Mesenchymal stem cell (in vitro differentiated cells and primary cell): Measurements from ENCODE around the gene HTR3E.

Source experiments
- DNase-seq: peaks from one replicate; pipeline ENCODE4 v3.0.0-alpha.2; 2013
- H2AFZ ChIP-seq: one replicate; pipeline ENCODE4 v1.6.1; 2013; ENCODE audit warnings: low read depth, mild to moderate bottlenecking, control low read depth, inconsistent platforms, low read length, moderate library complexity
- H2AK5ac ChIP-seq: 2 replicates; pipeline ENCODE4 v1.6.1; 2013; ENCODE audit warnings: low read length, moderate library complexity, mild to moderate bottlenecking, inconsistent platforms; ENCODE audit not compliant: severe bottlenecking
- H2BK120ac ChIP-seq: one replicate; pipeline ENCODE4 v1.6.1; 2013; ENCODE audit warnings: low read depth, mild to moderate bottlenecking, inconsistent platforms, low read length, moderate library complexity
- H2BK12ac ChIP-seq, 2 experiments: one replicate each; pipeline ENCODE4 v1.6.1; 2013; ENCODE audit warnings: inconsistent platforms in 2 of 2, low read length in 2 of 2, mild to moderate bottlenecking in 2 of 2, moderate library complexity in 2 of 2, control low read depth in 1 of 2
- H2BK15ac ChIP-seq: one replicate; pipeline ENCODE4 v1.6.1; 2013; ENCODE audit warnings: mild to moderate bottlenecking, low read depth, inconsistent platforms; ENCODE audit not compliant: poor library complexity, severe bottlenecking
- H2BK5ac ChIP-seq: 2 replicates; pipeline ENCODE4 v1.6.1; 2013; ENCODE audit warnings: low read depth, mild to moderate bottlenecking, low read length, control low read depth, inconsistent platforms; ENCODE audit not compliant: poor library complexity, severe bottlenecking
- H3K14ac ChIP-seq, 2 experiments: one replicate each; pipeline ENCODE4 v1.6.1; 2013; ENCODE audit warnings: inconsistent platforms in 2 of 2, low read length in 2 of 2, control low read depth in 1 of 2, mild to moderate bottlenecking in 1 of 2, moderate library complexity in 1 of 2
- H3K18ac ChIP-seq, 2 experiments: one replicate each; pipeline ENCODE4 v1.6.1; 2013; ENCODE audit warnings: inconsistent platforms in 2 of 2, low read length in 2 of 2, control low read depth in 1 of 2, low read depth in 1 of 2, mild to moderate bottlenecking in 1 of 2
- H3K23ac ChIP-seq, 2 experiments: one replicate each; pipeline ENCODE4 v1.6.1; 2013; ENCODE audit warnings: inconsistent platforms in 2 of 2, low read length in 2 of 2, mild to moderate bottlenecking in 2 of 2, moderate library complexity in 2 of 2, control low read depth in 1 of 2
- H3K27ac ChIP-seq: 2 replicates; pipeline ENCODE4 v1.5.1; 2013; ENCODE audit warnings: mild to moderate bottlenecking, moderate library complexity, low read length, control low read depth, inconsistent platforms; ENCODE audit not compliant: poor library complexity, severe bottlenecking
- H3K27me3 ChIP-seq, 2 experiments: 2 replicates each; pipeline versions ENCODE4 v1.6.1 to v1.7.0; 2013; ENCODE audit warnings: low read length in 2 of 2, mild to moderate bottlenecking in 2 of 2, moderate library complexity in 2 of 2, control low read depth in 1 of 2, inconsistent platforms in 1 of 2; ENCODE audit not compliant: control insufficient read depth in 1 of 2, insufficient read depth in 1 of 2
- H3K36me3 ChIP-seq, 2 experiments: 2 replicates each; pipeline versions ENCODE4 v1.6.1 to v1.7.0; 2013; ENCODE audit warnings: low read length in 2 of 2, control low read depth in 1 of 2, inconsistent platforms in 1 of 2, low read depth in 1 of 2, mild to moderate bottlenecking in 1 of 2; ENCODE audit not compliant: insufficient read depth in 2 of 2, control insufficient read depth in 1 of 2
- H3K4ac ChIP-seq, 2 experiments: one replicate each; pipeline ENCODE4 v1.6.1; 2013; ENCODE audit warnings: inconsistent platforms in 2 of 2, low read length in 2 of 2, mild to moderate bottlenecking in 2 of 2, moderate library complexity in 2 of 2, control low read depth in 1 of 2, low read depth in 1 of 2
- H3K4me1 ChIP-seq: 2 replicates; pipeline ENCODE4 v1.6.1; 2013; ENCODE audit warnings: low read depth, low read length, control low read depth; ENCODE audit not compliant: control insufficient read depth, insufficient read depth
- H3K4me2 ChIP-seq: 2 replicates; pipeline ENCODE4 v1.6.1; 2013; ENCODE audit warnings: low read length, mild to moderate bottlenecking, inconsistent platforms; ENCODE audit not compliant: poor library complexity, severe bottlenecking
- H3K4me3 ChIP-seq, 2 experiments: 2 replicates each; pipeline versions ENCODE4 v1.5.1 to v1.7.0; 2013; ENCODE audit warnings: low read length in 2 of 2, mild to moderate bottlenecking in 2 of 2, control low read depth in 1 of 2, low read depth in 1 of 2; ENCODE audit not compliant: insufficient read depth in 1 of 2
- H3K79me1 ChIP-seq: replicated peaks from 2 replicates; pipeline ENCODE4 v1.6.1; 2013; ENCODE audit warnings: mild to moderate bottlenecking, control low read depth, low read length, inconsistent platforms; ENCODE audit not compliant: poor library complexity, severe bottlenecking
- H3K9ac ChIP-seq: 2 replicates; pipeline ENCODE4 v1.7.0; 2013; ENCODE audit warnings: mild to moderate bottlenecking, low read length, moderate library complexity
- H3K9me3 ChIP-seq: 2 replicates; pipeline ENCODE4 v1.7.0; 2013; ENCODE audit warnings: mild to moderate bottlenecking, low read length; ENCODE audit not compliant: control insufficient read depth
- H4K8ac ChIP-seq: one replicate; pipeline ENCODE4 v1.6.1; 2013; ENCODE audit warnings: inconsistent platforms, mild to moderate bottlenecking, low read length, moderate library complexity
- H4K91ac ChIP-seq: one replicate; pipeline ENCODE4 v1.6.1; 2013; ENCODE audit warnings: mild to moderate bottlenecking, low read length, inconsistent platforms
- WGBS: methylation state at CpG from one replicate; pipeline ENCODE4 v1.1.7; 2013; ENCODE audit warnings: mixed read lengths; 5-methylcytosine and 5-hydroxymethylcytosine counted together

HTR3E gene

GRCh38 chr3:184099806-184100686 lies 3.2 kb downstream of the HTR3E start:
- Histone ChIP-seq H3K4ac (no peak overlapping the region), H3K27me3 (peaks cover 11 to 34% of the 10 kb centered on the region in 2 experiments), H4K8ac (no peak overlapping the region), H3K79me1 (no peaks in the 10 kb centered on the region), H2BK120ac (no peak overlapping the region), H3K36me3 (no peaks in the 10 kb centered on the region), H3K9me3 (peaks cover 5% of the 10 kb centered on the region), H3K18ac (no peak overlapping the region), H3K14ac (no peak overlapping the region), H3K4me1 (no peaks in the 10 kb centered on the region), H4K91ac (no peak overlapping the region), H2AFZ (no peak overlapping the region), H3K9ac (no peak overlapping the region), H3K23ac (peak overlapping the region in 1 of 2 experiments; percentile 24), H2AK5ac (no peak overlapping the region), H3K27ac (no peak overlapping the region), H3K4me3 (no peak overlapping the region), H2BK12ac (no peak overlapping the region), H3K4me2 (no peak overlapping the region), H2BK5ac (no peak overlapping the region), H2BK15ac (no peak overlapping the region)
- no peak for DNase-seq
- 82% methylated on average over 24 of the region's 24 CpGs for WGBS

GRCh38 chr3:184110316-184110725 lies 13.5 kb downstream of the HTR3E start:
- WGBS = 50% methylated on average over 5 of the region's 7 CpGs
- Histone ChIP-seq H3K36me3 (no peaks in the 10 kb centered on the region), H3K9ac (peak overlapping the region; percentile 70), H2AK5ac (no peak overlapping the region), H4K8ac (no peak overlapping the region), H3K23ac (no peak overlapping the region), H3K79me1 (no peaks in the 10 kb centered on the region), H3K4ac (no peak overlapping the region), H2BK120ac (no peak overlapping the region), H3K4me2 (peak overlapping the region; percentile 29), H4K91ac (no peak overlapping the region), H2BK12ac (no peak overlapping the region), H3K27me3 (peaks cover 8% of the 10 kb centered on the region in 2 experiments), H3K14ac (no peak overlapping the region), H2AFZ (no peak overlapping the region), H3K4me1 (peaks cover 4% of the 10 kb centered on the region), H2BK5ac (no peak overlapping the region), H3K27ac (no peak overlapping the region), H3K9me3 (no peaks in the 10 kb centered on the region), H3K4me3 (peak overlapping the region in 1 of 2 experiments; percentile 56), H2BK15ac (no peak overlapping the region), H3K18ac (no peak overlapping the region)
- DNase-seq = peak; percentile 23

GRCh38 chr3:184116017-184116416 lies 19.2 kb downstream of the HTR3E start:
- no peak overlapping the region for H2BK15ac ChIP-seq
- H3K9me3 ChIP-seq = no peaks in the 10 kb centered on the region
- H3K18ac ChIP-seq = no peak overlapping the region
- no peak overlapping the region for H4K8ac ChIP-seq
- no peak overlapping the region for H3K23ac ChIP-seq
- H2AK5ac ChIP-seq = no peak overlapping the region
- no peak overlapping the region for H2AFZ ChIP-seq
- H3K4ac ChIP-seq = no peak overlapping the region
- no peak overlapping the region for H3K14ac ChIP-seq
- H3K4me3 ChIP-seq = no peak overlapping the region
- H4K91ac ChIP-seq = no peak overlapping the region
- no peaks in the 10 kb centered on the region for H3K79me1 ChIP-seq
- no peaks in the 10 kb centered on the region for H3K36me3 ChIP-seq
- no peak overlapping the region for H2BK12ac ChIP-seq
- peaks cover 16 to 27% of the 10 kb centered on the region in 2 experiments for H3K27me3 ChIP-seq
- no peak overlapping the region for H3K27ac ChIP-seq
- H3K4me1 ChIP-seq = no peaks in the 10 kb centered on the region
- no peak overlapping the region for H3K4me2 ChIP-seq
- WGBS = 76% methylated on average over 4 of the region's 4 CpGs
- H2BK120ac ChIP-seq = no peak overlapping the region
- no peak for DNase-seq
- H3K9ac ChIP-seq = no peak overlapping the region
- H2BK5ac ChIP-seq = no peak overlapping the region

- no peak overlapping the region for H4K8ac ChIP-seq
Measured at GRCh38 chr3:184117636-184118035, 20.8 kb downstream of the HTR3E start.

More at GRCh38 chr3:184117636-184118035, 20.8 kb downstream of the HTR3E start:
- Histone ChIP-seq H3K23ac (no peak overlapping the region), H3K27me3 (peaks cover 15 to 26% of the 10 kb centered on the region in 2 experiments), H2AK5ac (no peak overlapping the region), H3K9me3 (no peaks in the 10 kb centered on the region), H3K27ac (no peak overlapping the region), H2BK12ac (no peak overlapping the region), H2BK15ac (no peak overlapping the region), H3K79me1 (no peaks in the 10 kb centered on the region), H2AFZ (no peak overlapping the region), H4K91ac (no peak overlapping the region), H2BK120ac (no peak overlapping the region), H3K4ac (no peak overlapping the region), H3K18ac (no peak overlapping the region), H2BK5ac (no peak overlapping the region), H3K4me1 (no peaks in the 10 kb centered on the region), H3K4me3 (no peak overlapping the region), H3K36me3 (no peaks in the 10 kb centered on the region), H3K4me2 (no peak overlapping the region), H3K9ac (no peak overlapping the region), H3K14ac (no peak overlapping the region)
- DNase-seq = no peak
- 78% methylated on average over 6 of the region's 6 CpGs for WGBS
